HL-60/S4 (cell line): ENCODE measurements around the gene KCNJ9.

ENCODE experiments used
- in situ Hi-C: fragments of 300-500 bp; cut with MboI; formaldehyde crosslinking; loops from 2 replicates; pipeline ENCODE4 v1.14.3; 2022; ENCODE audit warnings: low sequenced_read_pairs

Gene KCNJ9

GRCh38 chr1:160086456-160086892, 5.1 kb downstream of the KCNJ9 start:
- in situ Hi-C loops, result no loop called here

- in situ Hi-C loops, result no loop called here
These were observed 5.9 kb downstream of the KCNJ9 start for GRCh38 chr1:160087118-160087662.

GRCh38 chr1:160089883-160090282, 8.5 kb downstream of the KCNJ9 start:
- in situ Hi-C loops, result loop anchor here (10.0 kb wide), 2 partner anchors 165 to 285 kb away; no protein-coding TSS in a partner anchor

- in situ Hi-C loops, result loop anchor here (10.0 kb wide), 2 partner anchors 164 to 284 kb away; no protein-coding TSS in a partner anchor
These were observed 9.4 kb downstream of the KCNJ9 start for GRCh38 chr1:160090760-160091159.

GRCh38 chr1:160091666-160092223, 10.4 kb downstream of the KCNJ9 start:
- in situ Hi-C loops, result loop anchor here (10.0 kb wide), 2 partner anchors 163 to 283 kb away; no protein-coding TSS in a partner anchor

- in situ Hi-C loops, result loop anchor here (10.0 kb wide), 2 partner anchors 162 to 282 kb away; no protein-coding TSS in a partner anchor
These were observed 11.2 kb downstream of the KCNJ9 start for GRCh38 chr1:160092366-160093068.

GRCh38 chr1:160093069-160093395, 11.7 kb downstream of the KCNJ9 start:
- in situ Hi-C loops, result loop anchor here (10.0 kb wide), 2 partner anchors 162 to 282 kb away; no protein-coding TSS in a partner anchor

GRCh38 chr1:160093624-160094290, 12.4 kb downstream of the KCNJ9 start:
- in situ Hi-C loops, result loop anchor here (10.0 kb wide), 2 partner anchors 161 to 281 kb away; no protein-coding TSS in a partner anchor

- in situ Hi-C loops, result loop anchor here (10.0 kb wide), 2 partner anchors 161 to 281 kb away; no protein-coding TSS in a partner anchor
These were observed 12.9 kb downstream of the KCNJ9 start for GRCh38 chr1:160094291-160094625.

GRCh38 chr1:160094806-160095205, 13.5 kb downstream of the KCNJ9 start:
- in situ Hi-C loops, result loop anchor here (10.0 kb wide), 2 partner anchors 160 to 280 kb away; no protein-coding TSS in a partner anchor

- in situ Hi-C loops, result loop anchor here (10.0 kb wide), 2 partner anchors 159 to 279 kb away; no protein-coding TSS in a partner anchor
These were observed 14.2 kb downstream of the KCNJ9 start for GRCh38 chr1:160095382-160096105.

GRCh38 chr1:160096274-160097116, 15.2 kb downstream of the KCNJ9 start:
- in situ Hi-C loops, result loop anchor here (10.0 kb wide), 2 partner anchors 158 to 278 kb away; no protein-coding TSS in a partner anchor

GRCh38 chr1:160097151-160097910, 16.0 kb downstream of the KCNJ9 start:
- in situ Hi-C loops, result loop anchor here (10.0 kb wide), 2 partner anchors 157 to 277 kb away; no protein-coding TSS in a partner anchor

- in situ Hi-C loops, result loop anchor here (10.0 kb wide), 2 partner anchors 157 to 277 kb away; no protein-coding TSS in a partner anchor
These were observed 16.8 kb downstream of the KCNJ9 start, which contains the start of gene IGSF8 for GRCh38 chr1:160097911-160098851. Gene IGSF8, minus strand, starts transcription at chr1:160098619. Its CDS starts 147 bp downstream, at chr1:160098472.

- in situ Hi-C loops, result loop anchor here (10.0 kb wide), 2 partner anchors 156 to 276 kb away; no protein-coding TSS in a partner anchor
These were observed 17.7 kb downstream of the KCNJ9 start for GRCh38 chr1:160098852-160099561.

- in situ Hi-C loops, result loop anchor here (10.0 kb wide), 2 partner anchors 155 to 275 kb away; no protein-coding TSS in a partner anchor
These were observed 18.5 kb downstream of the KCNJ9 start for GRCh38 chr1:160099716-160100375.
